Measurements from ENCODE around the gene VWDE. TPM values are rescaled to one million over a fixed set of nuclear protein-coding genes. Genes with fewer than 3 reads are reported as not detected.

The VWDE gene
- total RNA-seq, 4 donors from 2014 or later = not detected

GRCh38 chr7:12315049-12315448, 88.6 kb downstream of the VWDE start:
- TF ChIP-seq CTCF (IDR thresholded peaks at IDR 0.05; ENCODE audit: low read depth) = no peak

- no peak for TF ChIP-seq CTCF (IDR thresholded peaks at IDR 0.05; ENCODE audit: low read depth)
Observed at GRCh38 chr7:12314199-12314598, 89.5 kb downstream of the VWDE start.

GRCh38 chr7:12305502-12305901, 98.2 kb downstream of the VWDE start:
- TF ChIP-seq CTCF (IDR thresholded peaks at IDR 0.05; ENCODE audit: low read depth) = no peak

- no peak for TF ChIP-seq CTCF (IDR thresholded peaks at IDR 0.05; ENCODE audit: low read depth)
Observed at GRCh38 chr7:12303495-12303894, 100.2 kb downstream of the VWDE start.

- TF ChIP-seq CTCF (IDR thresholded peaks at IDR 0.05; ENCODE audit: low read depth) = no peak
Observed at GRCh38 chr7:12303062-12303461, 100.6 kb downstream of the VWDE start.

- no peak for TF ChIP-seq CTCF (IDR thresholded peaks at IDR 0.05; ENCODE audit: low read depth)
Observed at GRCh38 chr7:12300415-12300814, 103.2 kb downstream of the VWDE start.

- no peak for TF ChIP-seq CTCF (IDR thresholded peaks at IDR 0.05; ENCODE audit: low read depth)
Observed at GRCh38 chr7:12299367-12299766, 104.3 kb downstream of the VWDE start.
